HG03064 (cell line): ENCODE data around the gene MYL2.
"Not testable (repeated sequence)": the region's sequence is repeated elsewhere in the genome, so short reads cannot be mapped to it uniquely, and the experiment has no call there.

ENCODE experiments used
- ATAC-seq: cut with Tn5 transposase; IDR thresholded peaks from one replicate; pipeline ENCODE4 v1.9.1; 2021; ENCODE audit warnings: low read depth; ENCODE audit not compliant: unreplicated experiment

Gene MYL2

GRCh38 chr12:110920324-110920910 lies at the start of gene MYL2:
TSS of gene MYL2 (minus strand) at chr12:110920579. CDS start at chr12:110920529, 50 bp downstream.
- no peak for ATAC-seq

DNA sequence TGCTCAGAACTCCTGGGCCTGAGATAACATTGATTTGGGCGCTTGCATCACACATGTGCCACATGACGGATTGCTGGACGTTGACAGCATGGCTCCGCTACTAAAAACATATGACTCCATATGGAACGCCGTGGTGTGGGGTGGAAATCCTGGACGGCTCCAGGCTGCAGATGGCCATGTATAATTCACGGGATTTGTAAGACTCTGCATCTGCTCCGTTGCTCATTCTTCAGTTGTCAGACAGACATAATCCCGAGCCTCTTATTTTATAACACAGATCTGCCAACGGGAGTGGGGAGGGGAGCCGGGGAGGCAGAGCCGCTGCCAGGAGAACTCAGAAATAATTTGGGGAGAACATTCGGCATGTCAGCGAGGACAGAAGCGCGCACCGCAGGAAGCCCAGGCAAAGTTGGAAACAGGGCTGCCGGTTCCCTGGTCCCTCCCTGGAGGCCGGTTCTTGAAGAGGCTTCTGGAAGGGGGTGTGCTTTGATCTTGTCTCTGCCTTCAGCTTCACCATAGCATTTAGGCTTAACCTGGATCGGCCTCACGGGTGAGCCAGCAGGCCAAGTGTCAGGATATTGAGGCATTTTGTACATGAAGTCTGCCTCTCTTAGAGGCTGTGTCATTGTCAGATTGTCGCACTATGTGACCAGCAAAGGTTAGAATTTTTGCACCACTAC lies 45.8 kb upstream of the MYL2 start:
- no peak for ATAC-seq

DNA sequence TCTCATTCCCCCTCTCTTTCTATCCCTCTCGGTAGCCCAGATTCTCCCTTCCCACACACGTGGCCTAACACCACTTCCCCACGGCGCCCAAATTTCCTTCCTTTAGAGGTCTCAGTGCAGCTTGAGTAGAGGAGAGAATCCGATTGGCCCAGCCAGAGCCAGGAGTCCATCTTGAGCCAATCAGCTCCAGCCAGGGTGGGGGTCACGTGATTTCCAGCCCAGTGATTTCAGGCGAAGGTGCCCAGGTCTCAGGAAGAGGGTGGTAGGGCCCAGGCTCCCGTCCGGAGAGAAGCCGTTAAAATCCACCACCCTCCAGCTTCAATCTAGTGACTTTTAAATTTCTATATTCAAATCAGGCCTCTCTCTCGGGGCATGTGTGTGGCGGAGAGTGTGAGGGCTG lies 45.2 kb upstream of the MYL2 start:
- no peak for ATAC-seq

DNA sequence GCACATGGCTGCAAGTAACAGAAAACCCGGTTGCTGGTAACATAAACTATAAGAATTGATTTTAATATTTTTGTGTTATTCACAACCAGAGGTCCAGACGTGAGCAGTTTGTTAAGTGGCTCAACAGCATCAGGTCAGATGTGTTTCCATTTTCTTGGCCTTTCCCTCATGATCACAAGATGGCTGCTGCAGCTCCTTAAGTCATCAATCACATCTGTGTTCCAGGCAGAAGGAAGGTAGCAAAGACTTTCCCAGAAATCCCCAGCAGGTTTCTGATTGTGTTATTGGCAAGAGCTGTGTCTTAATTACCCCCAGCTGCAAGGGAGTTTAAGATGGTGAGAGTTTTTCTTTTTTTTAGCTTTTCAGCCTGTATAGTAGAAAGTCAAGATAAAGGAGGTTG lies 40.4 kb upstream of the MYL2 start:
- no peak for ATAC-seq

DNA sequence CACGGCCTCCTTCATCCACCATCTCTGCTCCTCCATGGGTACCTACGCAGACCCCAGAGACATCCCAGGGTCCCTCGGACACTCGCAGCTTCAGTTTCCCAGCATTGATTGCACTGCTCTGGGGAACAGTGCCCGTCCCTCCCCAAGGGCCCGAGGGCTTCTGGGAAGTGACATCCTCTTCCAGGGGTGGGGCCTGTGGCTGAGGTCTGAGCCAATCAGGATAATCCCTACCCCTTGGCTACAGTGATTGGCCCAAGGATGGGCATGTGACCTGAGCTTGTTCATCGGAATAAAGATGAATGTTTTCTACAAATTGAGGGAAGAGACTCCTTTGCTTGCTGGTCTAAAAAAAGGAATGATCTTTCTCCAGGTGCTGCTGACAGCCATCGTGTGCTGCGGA lies 37.3 kb upstream of the MYL2 start:
- no peak for ATAC-seq

GRCh38 chr12:110957159-110957558 lies 36.8 kb upstream of the MYL2 start:
- no peak for ATAC-seq

- not testable (repeated sequence) for ATAC-seq
Observed at GRCh38 chr12:110950867-110951266, 30.5 kb upstream of the MYL2 start.

- not testable (repeated sequence) for ATAC-seq
Observed at GRCh38 chr12:110950466-110950865, 30.1 kb upstream of the MYL2 start.

DNA sequence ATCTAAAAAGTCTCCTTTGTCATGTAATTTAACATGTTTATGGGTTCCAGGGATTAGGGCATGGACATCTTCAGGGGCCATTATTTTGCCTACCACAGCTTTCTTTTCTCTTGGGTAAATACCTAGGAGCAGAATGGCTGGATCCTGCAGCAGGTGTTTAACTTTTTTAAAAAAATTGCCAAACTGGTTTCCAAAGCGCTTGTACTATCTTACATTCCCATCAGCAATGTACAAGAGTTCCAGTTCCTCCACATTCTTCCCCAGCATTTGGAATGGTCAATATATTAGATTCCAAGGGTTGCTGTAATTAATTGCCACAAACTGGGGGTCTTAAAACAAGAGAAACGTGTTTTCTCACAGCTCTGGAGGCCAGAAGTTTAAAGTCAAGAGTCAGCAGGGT lies 27.7 kb upstream of the MYL2 start:
- ATAC-seq: no peak

DNA sequence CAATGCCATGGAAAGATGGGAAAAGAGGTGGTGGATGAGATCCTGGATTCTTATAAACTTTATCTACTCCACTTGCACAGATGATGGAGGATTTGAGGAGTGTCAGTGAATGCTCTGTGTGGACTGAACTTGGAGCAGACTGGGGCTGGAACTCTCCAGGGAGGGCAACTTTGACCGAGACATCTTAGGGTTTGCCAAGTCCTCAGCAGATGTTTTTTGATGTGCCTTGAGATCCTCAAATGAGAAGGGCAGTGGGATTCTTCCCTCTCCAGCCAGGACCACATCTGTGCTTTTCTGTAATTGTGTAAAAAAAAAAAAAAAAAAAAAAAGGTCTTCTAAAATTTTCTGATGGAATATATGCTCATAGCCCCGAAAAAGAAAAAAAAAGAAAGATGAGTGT lies 23.0 kb upstream of the MYL2 start:
- no peak for ATAC-seq

GRCh38 chr12:110941391-110941790 lies 21.0 kb upstream of the MYL2 start:
- ATAC-seq: no peak

DNA sequence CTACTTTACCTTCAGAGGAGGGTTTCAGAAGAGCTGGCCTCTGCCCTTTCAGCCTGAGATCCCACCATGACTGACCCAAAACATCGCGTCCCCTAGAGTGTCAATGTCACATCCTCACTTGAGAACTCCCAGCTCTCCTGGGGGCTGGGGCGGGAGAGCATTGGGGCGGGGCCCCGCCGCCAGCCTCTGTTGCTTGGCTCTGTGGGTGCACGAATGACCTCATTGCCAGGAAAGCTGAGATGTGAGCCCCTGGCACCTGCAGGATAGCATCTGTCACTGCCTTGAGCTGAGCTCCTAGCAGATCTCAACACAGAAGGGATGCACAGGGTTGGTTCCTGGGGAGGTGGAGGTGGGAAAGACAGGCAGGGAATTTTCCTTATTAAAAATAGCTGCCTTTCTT lies 20.6 kb upstream of the MYL2 start:
- no peak for ATAC-seq

GRCh38 chr12:110940296-110940695 lies 19.9 kb upstream of the MYL2 start:
- no peak for ATAC-seq

DNA sequence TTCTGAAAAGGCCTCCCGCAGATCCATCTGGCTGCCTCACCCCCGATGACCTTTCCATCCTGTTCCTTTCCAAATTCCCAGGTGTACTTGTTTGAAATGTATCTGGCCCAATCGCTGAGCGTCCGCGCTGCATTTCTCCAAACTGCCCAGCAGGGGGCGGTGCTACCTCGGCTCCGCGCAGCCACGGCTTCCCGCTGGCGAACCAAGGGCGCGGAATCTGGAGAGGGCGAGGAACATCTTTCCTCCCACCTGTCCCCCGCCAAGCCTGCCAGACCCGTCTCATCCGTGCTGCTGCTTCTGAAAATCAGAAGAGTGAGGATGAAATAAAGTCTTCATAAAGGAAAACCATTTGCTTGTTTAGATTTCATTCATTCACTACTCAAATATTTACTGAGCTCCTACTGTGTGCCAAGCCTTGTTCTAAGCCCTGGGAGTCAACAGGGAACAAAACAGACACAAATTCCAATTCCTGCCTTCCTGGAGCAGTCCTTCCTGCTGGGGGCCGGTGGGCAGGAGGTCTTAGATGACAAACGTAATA lies 16.8 kb upstream of the MYL2 start:
- ATAC-seq: no peak

DNA sequence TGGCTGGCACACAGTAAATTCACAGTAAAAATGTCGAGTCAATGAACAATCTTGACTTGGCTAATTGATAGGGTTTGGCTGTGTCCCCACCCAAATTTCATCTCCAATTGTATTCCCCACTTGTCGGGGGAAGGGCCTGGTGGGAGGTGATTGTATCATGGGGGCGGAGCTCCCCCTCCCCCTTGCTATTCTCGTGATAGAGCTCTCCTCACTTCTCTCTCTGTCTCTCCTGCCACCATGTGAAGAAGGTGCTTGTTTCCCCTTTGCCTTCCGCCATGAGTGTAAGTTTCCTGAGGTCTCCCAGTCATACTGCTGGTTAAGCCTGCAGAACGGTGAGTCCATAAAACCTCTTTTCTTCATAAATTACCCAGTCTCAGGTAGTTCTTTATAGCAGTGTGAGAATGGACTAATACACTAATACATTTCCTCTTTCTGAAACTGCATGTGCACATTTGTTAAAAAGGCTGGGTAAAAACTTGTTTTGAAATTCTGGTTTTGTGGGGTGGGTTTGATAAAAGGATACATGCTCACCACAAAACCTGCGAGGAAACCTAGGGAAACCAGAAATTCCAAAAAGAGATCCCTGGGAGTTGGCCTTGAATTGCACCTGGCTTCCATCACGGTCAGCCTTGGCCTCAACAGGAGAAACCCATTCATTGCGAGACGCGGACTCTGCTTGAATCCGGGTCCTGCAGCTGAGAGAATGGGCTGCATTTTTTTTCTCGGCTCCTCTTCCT lies 16.2 kb upstream of the MYL2 start:
- no peak for ATAC-seq

- no peak for ATAC-seq
Observed at GRCh38 chr12:110935588-110935987, 15.2 kb upstream of the MYL2 start.

- ATAC-seq: no peak
Observed at GRCh38 chr12:110934093-110934852, 13.9 kb upstream of the MYL2 start.

GRCh38 chr12:110933326-110933974 lies 13.1 kb upstream of the MYL2 start:
- ATAC-seq: no peak

GRCh38 chr12:110932046-110932445 lies 11.7 kb upstream of the MYL2 start:
- no peak for ATAC-seq

- ATAC-seq: no peak
Observed at GRCh38 chr12:110931315-110931728, 10.9 kb upstream of the MYL2 start.
